Loucy (cell line): ENCODE results near the gene KNDC1.

ENCODE experiments used
- EZH2phosphoT487 ChIP-seq: fragments of 200-600 bp; IDR thresholded peaks from 2 replicates; pipeline ENCODE4 v1.6.1; 2018; ENCODE audit warnings: antibody characterized with exemption, mild to moderate bottlenecking, moderate library complexity, borderline replicate concordance
- TF ChIP-seq, protein P1 (sequence below): fragments of 200-600 bp; sonication (generic); conservative IDR thresholded peaks from 2 replicates; pipeline ENCODE4 v1.5.1; 2014; ENCODE audit warnings: mild to moderate bottlenecking, antibody characterized with exemption, low read length

DNA sequence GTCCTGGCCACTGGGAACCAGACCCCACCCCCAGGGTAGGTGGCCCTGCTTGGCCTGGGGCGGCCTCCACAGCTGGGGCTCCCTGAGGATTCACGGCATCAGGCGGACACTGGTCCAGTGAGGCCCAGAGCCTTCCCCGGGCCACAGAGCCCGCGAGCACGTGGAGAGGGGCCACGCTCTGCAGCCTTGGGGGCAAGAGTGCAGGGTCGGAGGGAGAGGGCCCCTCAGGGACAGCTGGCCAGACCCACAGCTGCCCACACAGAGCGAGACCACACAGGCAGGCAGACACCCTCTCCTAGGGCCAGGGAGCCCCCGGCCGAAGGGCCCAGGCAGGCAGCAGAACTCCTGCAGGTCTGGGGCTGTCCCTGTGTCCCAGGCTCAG is 88.3 kb downstream of the KNDC1 start:
- TF ChIP-seq, protein P1, sequence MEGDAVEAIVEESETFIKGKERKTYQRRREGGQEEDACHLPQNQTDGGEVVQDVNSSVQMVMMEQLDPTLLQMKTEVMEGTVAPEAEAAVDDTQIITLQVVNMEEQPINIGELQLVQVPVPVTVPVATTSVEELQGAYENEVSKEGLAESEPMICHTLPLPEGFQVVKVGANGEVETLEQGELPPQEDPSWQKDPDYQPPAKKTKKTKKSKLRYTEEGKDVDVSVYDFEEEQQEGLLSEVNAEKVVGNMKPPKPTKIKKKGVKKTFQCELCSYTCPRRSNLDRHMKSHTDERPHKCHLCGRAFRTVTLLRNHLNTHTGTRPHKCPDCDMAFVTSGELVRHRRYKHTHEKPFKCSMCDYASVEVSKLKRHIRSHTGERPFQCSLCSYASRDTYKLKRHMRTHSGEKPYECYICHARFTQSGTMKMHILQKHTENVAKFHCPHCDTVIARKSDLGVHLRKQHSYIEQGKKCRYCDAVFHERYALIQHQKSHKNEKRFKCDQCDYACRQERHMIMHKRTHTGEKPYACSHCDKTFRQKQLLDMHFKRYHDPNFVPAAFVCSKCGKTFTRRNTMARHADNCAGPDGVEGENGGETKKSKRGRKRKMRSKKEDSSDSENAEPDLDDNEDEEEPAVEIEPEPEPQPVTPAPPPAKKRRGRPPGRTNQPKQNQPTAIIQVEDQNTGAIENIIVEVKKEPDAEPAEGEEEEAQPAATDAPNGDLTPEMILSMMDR: no peak
- no peak for TF ChIP-seq EZH2phosphoT487
